Lung microvascular endothelial cell (primary cell): ENCODE results near the gene MALAT1. TPM values are rescaled to one million over a fixed set of nuclear protein-coding genes. Genes with fewer than 3 reads are reported as not detected.
"Not testable (repeated sequence)": the region's sequence is repeated elsewhere in the genome, so short reads cannot be mapped to it uniquely, and the experiment has no call there.

ENCODE experiments used
- DNase-seq, 2 donors: peaks; one replicate each; pipeline versions ENCODE4 v3.0.0 to v3.0.0-alpha.2; 2010; ENCODE audit warnings: low read depth in 2 of 2
- total RNA-seq: library from RNA; depleted of rRNA; stranded (reverse); fragments of >200 nt; gene quantifications from 2 replicates; pipeline ENCODE4 v1.2.1, GENCODE V29; 2014

Gene MALAT1
- total RNA-seq: 1,818 and 2,739 TPM in 2 replicates

DNA sequence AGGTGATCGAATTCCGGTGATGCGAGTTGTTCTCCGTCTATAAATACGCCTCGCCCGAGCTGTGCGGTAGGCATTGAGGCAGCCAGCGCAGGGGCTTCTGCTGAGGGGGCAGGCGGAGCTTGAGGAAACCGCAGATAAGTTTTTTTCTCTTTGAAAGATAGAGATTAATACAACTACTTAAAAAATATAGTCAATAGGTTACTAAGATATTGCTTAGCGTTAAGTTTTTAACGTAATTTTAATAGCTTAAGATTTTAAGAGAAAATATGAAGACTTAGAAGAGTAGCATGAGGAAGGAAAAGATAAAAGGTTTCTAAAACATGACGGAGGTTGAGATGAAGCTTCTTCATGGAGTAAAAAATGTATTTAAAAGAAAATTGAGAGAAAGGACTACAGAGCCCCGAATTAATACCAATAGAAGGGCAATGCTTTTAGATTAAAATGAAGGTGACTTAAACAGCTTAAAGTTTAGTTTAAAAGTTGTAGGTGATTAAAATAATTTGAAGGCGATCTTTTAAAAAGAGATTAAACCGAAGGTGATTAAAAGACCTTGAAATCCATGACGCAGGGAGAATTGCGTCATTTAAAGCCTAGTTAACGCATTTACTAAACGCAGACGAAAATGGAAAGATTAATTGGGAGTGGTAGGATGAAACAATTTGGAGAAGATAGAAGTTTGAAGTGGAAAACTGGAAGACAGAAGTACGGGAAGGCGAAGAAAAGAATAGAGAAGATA, at the start of gene MALAT1:
Gene MALAT1 (plus strand): TSS at position 69 of the 736 bp plus-strand sequence.
- DNase-seq: peak; percentile 95 to 98

DNA sequence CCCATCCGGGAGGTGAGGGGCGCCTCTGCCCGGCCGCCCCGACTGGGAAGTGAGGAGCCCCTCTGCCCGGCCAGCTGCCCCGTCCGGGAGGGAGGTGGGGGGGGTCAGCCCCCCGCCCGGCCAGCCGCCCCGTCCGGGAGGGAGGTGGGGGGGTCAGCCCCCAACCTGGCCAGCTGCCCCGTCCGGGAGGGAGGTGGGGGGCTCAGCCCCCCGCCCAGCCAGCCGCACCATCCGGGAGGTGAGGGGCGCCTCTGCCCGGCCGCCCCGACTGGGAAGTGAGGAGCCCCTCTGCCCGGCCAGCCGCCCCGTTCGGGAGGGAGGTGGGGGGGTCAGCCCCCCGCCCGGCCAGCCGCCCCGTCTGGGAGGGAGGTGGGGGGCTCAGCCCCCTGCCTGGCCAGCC, 47.5 kb upstream of the MALAT1 start:
- DNase-seq: not testable (repeated sequence)

DNA sequence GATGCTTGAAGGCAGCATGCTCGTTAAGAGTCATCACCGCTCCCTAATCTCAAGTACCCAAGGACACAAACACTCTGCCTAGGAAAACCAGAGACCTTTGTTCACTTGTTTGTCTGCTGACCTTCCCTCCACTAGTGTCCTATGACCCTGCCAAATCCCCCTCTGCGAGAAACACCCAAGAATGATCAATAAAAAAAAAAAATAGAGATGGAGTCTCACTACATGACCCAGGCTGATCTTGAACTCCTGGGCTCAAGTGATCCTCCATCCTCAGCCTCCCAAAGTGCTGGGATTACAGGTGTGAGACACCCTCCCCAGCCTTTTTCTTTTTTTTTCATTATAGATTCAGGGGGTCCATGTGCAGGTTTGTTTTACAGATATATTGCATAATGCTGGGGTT, 46.6 kb upstream of the MALAT1 start:
- DNase-seq: not testable (repeated sequence)

DNA sequence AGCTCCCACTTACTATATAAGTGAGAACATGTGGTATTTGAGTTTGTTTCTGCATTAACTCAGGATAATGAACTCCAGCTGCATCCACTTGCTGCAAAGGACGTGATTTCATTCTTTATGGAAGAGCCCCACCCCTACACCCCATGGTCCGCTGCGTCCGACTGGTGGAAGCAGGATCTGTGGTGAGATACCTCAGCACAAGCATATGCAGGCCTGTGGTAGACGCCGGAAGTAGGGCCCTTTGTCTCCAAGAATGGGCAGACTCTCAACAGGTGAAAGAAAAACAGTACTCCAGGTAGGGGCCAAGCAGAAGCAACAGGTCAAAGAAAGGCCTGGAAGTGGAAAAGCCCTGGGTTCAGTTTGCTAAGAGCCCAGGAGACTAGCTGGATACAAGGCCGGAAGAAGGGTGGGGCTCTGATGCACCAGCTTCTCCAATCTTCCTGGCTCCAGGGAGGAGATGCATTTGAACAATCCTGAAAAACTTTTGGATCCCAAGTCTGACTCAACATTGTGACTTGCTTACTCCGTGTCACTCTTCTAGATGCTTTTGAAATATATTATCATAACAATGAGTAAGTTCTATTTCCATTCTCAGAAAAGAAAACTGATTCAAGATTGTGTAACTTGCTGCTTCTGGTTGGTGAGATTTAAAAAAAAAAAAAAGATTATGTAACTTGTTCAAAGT, 45.9 kb upstream of the MALAT1 start:
- DNase-seq: peak in 1 of 2 donors; percentile 70

DNA sequence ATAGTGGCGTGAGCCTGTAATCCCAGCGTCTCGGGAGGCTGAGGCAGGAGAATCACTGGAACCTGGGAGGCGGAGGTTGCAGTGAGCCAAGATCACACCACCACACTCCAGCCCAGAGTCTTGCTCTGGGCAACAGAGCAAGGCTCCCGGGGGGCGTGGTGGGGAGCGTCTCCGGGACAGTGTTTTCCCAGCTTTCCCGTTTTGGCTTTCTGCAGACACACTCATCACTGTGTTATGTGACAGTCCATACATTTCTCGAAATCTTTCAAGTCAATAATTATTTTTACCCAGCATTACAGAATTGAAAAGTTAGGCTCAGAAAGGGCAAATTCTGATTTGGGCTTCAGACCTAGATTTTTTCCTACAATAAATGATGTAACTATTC, 44.5 kb upstream of the MALAT1 start:
- DNase-seq: no peak

DNA sequence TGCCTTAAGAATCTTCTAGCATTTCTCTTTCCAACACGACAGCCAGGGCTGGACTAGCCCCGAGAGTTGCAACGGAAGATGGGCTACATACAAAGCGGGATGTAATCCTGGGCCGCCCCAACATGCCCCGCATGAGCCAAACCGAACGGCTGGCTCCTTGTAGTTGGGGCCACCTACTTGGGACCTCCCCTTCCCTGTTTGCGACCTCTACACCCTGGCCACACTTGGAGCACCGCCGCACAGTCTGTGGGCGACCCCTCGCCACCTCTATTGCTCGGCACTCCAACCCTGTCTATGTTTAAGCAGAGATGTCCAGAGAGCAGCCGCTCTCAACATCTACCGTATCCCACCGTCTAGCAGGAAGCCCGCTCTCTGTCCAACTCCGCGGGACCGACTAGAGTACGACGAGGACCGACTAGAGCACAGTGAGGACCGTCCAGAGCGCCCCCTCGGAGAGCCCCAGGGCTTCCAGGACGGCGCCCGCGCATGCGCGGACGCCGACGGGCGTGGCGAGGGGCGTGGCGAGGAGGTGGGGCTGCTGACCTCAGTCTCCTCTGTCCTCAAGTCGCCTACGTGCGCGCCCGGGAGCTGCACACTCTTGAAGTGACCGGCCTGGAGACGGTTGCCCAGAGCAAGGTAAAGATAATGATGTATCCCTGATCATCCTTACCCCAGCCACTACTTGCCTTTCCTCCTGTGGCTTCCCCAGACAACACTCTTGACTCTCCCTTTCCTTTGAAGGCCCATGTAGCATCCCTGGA, 44.0 kb upstream of the MALAT1 start:
- peak; percentile 78 to 88 for DNase-seq

DNA sequence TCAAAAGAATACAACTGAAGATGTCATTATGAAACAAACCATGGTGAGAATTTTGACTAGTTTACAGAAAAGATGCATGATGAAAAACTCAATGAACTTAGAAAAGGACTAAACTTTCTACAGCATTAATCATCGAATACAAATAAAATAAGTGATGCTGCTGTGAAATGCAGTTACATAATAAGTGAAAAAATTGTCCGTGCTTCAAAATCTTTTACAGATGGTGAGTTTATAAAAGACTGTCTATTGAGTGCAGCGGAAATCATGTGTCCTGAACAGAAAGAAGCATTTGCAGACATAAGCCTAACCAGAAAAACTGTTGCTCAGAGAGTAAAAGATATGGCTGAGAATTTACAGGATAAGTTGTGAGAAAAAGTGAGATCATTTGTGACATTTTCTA, 42.4 kb upstream of the MALAT1 start:
- DNase-seq: no peak

DNA sequence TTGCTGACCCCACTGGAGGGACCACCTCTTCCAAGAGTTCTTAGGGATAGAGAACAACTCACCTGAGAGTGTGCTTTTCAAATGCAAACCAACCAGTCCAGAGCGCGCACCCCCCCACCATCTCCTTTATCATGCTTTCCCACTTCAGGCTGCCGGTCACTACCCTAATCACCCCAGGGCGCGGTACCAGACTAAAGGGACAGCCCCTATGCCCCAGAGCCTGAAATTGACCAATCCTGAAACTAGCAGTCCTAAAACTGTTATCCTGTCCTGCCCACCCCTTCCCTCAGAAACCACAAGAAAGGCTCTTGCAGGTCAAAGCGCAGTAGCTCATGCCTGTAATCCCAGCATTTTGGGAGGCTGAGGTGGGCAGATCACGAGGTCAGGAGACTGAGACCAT, 39.3 kb upstream of the MALAT1 start:
- no peak for DNase-seq

DNA sequence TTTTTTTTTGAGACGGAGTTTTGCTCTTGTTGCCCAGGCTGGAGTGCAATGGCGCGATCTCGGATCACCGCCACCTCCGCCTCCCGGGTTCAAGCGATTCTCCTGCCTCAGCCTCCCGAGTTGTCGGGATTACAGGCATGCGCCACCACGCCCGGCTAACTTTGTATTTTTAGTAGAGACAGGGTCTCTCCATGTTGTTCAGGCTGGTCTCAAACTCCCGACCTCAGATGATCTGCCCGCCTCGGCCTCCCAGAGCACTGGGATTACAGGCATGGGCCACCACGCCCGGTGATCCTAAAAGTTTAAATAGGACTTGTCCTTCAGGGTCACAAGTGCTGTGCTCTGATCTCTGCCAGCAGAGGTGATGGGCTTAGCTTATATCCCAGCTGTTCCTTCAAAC, 33.4 kb upstream of the MALAT1 start:
- DNase-seq: not testable (repeated sequence)

DNA sequence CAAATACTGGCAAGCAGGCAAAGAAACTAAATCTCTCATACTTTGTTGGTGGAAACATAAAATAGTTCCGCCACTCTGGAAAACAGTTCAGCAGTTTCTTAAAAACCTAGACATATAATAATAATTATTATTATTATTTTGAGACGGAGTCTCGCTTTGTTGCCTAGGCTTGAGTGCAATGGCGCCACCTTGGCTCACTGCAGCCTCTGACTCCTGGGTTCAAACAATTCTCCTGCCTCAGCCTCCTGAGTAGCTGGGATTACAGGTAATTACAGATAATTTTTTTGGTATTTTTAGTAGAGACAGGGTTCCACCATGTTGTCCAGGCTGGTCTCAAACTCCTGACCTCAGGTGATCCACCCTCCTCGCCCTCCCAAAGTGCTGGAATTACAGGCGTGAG, 31.5 kb upstream of the MALAT1 start:
- DNase-seq: not testable (repeated sequence)

DNA sequence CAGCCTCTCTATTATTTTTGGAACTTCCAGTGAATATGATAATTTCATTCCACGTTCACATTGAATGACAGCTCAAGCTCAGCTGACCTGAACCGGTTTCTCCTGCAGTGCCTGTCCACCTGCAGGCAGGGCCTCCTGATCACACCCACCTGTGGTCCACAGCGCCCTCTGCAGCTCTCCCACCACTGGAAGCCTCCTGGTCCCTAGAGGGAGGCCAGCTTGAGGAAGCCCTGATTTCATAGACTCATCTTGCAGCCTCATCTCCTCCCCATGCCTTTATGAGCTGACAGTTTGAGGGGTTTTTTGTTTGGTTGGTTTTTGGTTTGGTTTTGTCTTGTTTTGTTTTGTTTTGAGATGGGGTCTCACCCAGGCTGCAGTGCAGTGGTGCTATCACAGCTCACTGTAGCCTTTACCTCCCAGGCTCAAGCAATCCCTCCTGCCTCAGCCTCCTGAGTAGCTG, 29.9 kb upstream of the MALAT1 start:
- DNase-seq: peak; percentile 61 to 84

DNA sequence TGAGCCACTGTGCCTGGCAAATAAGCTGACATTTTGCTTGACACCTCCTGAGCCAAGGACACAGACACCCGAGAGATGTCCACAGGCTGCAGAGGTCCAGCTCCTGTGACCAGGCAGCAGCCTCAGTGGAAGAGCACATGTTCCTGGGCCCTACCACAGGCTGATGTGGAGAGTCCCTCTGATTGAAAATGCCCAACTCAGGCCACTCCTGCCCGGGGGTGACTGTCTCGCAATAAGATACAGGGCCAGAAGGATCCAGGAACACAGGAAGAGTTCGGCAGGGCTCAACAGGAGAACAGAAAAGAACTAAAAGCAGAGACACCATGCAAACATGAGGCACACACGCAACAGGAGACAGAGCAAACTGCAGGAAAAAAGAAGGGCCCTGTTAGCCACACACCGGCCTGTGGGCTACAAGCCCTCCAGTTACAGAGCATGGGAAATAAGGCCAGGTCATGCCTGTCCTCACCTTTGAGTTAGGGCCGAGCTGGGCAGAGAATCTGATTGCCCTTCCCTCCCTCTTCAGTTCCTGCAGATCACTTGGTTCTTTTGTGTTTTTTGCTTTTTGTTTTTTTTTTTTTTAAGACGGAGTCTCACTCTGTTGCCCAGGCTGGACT, 28.3 kb upstream of the MALAT1 start:
- no peak for DNase-seq

DNA sequence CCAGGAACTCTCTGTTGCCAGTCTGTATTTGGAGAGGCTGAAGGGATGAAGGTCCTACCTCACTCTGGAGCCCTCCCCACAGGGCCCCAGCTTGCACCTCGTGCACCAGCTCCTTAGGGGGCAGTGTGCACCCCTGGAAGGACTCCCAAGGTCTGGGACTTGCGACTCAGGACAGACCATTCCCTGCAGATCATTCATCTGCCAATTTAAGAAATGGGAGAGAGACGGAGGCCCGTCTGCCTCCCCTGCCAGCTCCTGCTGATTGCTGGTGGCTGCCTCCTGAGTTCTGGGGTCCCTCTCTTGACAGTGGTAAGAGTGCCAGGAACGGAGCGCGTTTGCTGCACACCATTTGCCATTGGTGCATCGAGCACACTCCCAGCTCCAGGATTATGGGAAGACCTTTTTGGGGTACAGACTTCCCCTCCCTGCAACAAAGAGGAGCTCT, 27.4 kb upstream of the MALAT1 start:
- DNase-seq: peak; percentile 76 to 89

DNA sequence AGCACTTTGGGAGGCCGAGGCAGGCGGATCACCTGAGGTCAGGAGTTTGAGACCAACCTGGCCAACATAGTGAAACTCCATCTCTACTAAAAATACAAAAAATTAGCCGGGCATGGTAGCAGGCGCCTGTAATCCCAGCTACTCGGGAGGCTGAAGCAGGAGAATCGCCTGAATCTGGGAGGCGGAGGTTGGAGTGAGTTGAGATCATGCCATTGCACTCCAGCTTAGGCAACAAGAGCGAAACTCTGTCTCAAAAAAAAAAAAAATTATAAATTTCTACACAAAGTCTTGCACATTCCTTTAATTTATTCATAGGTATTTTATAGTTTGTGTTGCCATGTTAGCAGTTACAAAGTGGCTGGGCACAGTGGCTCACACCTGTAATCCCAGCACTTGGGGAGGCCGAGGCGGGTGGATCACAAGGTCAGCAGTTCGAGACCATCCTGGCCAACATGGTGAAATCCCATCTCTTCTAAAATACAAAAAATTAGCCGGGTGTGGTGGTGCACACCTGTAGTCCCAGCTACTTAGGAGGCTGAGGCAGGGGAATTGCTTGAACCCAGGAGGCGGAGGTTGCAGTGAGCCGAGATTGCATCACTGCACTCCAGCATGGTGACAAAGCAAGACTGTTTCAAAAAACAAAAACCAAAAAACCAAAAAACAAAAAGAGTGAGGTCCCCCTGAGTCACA, 26.1 kb upstream of the MALAT1 start:
- not testable (repeated sequence) for DNase-seq

DNA sequence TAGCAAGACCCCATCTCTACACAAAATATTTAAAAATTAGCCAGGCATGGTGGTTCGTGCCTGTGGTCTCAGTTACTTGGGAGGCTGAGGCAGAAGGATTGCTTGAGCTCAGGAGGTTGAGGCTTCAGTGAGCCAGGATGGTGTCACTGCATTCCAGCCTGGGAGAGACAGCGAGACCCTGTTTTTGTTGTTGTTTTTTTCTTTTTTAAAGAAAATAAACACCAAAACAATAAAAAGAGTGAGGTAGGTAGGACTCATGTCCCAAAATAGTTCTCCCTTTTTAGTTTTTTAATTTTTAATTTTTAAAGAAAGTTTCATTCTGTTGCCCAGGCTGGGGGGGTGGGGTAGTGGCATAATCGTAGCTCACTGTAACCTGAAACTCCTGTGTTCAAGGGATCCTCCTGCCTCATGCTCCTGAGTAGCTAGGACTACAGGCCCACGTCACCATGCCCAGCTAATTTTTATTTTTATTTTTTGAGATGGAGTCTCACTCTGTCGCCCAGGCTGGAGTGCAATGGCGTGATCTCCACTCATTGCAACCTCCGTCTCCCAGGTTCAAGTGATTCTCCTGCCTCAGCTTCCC, 25.5 kb upstream of the MALAT1 start:
- no peak for DNase-seq

DNA sequence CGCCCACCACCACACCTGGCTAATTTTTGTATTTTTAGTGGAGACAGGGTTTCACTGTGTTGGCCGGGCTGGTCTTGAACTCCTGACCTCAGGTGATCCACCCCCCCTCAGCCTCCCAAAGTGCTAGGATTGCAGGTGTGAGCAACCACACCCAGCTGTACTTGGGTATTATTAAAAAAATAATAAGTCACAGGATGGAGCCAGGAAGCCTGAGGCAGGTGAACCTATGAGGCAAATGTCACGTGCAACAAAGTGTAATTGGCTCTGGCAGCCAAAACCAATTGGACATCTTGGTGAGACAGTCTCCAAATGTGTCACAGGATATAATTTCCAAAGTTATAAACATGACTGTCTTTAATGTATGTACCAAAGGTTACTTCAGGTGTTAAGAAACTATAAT, 24.0 kb upstream of the MALAT1 start:
- no peak for DNase-seq

DNA sequence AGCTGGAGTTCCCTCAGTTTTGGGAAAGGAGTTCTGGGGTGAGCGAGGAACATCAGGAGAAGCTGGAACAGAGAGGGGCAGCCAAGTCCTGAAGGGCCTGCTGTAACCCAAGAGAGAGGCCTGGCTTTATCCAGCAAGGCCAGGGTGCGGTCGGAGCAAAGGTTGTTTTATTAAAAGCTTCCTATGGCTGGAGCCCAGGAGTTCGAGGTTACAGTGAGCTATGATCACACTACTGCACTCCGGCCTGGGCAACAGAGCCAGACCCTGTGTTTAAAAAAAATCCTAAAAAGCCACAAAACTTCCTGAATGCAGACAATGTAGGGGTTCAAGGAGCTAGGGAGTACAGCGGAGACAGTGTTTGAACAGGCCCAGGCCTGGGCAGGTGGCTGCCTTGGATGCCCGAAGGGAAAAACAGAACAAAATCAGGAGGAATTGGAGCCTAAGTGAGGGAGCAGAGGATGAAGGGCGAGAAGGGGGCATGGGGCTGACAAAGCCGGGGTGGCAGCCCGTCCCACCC, 22.2 kb upstream of the MALAT1 start:
- DNase-seq: peak; percentile 37 to 51

DNA sequence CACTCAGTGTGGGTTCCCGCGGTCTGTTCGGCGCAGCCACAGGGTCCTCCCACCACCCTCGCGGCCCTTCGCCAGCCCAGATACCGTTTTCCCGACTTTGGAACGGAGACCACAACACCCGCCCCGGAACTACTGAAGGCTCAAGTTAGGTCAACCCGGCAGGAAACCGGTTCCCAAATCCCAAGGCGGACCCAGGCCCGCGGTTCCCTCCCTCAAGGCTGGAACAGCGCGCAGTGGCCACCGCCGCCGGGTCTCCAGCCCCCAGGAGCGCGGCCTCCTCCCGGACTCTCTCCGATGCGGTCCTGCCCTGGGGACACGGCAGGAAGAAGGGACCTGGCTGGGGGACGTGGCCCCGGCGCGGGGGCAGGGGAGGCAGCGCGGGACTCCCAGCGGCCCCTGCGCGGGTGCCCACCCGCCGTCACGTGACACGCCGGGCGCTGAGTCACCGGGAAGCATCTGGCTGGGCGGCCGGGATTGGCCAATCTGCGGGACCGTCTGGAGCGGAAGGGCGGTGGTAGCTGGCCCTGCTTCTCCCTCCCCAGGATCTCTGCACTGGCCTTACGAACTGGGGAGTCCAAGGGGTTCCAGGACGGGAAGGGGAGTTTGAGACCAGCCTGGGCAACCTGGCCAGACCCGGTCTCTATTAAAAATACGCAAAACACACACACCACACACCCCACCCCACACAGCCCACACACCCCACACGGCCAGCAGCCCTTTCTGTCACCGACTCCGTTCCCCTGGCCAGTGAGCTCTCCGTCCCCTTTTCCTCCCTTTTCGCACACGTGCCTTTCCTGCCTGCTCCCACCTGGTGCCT, 21.5 kb upstream of the MALAT1 start:
- peak; percentile 97 for DNase-seq

DNA sequence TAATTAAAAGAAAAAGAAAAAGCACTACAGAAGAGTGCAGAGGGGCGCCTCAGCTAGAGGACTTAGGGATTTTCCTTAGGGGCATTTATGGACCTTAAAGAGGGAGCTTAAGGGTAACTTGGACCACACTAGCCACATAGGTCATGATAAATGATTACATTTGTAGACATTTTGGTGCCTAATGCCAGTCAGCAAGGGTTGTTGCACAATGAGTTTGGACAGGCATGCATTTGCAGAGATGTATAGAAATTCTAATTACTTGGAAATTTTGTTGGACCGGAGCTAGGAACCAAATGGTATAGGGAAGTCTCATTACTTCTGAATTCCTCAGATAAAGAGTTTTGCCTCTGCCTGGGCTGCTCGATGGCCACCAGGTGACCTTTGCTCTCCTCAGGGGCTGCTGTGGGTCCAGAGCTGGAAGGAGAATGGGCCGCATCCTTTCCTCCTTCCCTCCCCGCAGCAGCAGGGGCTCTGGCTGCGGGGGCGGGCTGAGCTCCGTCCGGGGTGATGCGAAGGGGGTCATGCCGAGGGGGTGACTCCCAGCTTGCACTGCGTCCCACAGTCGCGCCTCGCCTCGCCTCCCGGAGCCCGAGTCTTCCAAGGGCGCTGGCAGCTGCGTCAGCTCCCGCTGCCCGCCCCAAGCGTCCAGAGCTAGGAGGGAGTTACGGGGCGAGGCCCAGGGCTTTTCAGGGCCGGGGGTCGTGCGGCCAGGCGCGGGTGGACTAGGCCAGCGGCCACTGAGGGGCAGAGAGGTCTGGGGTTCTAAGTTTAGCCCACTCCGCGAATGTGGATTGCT, 20.3 kb upstream of the MALAT1 start:
- no peak for DNase-seq
